Measurements from ENCODE around the gene MBP. TPM values are rescaled to one million over a fixed set of nuclear protein-coding genes. Genes with fewer than 3 reads are reported as not detected.
A peak's percentile ranks its signal among the peaks of the same experiment; 100 is the strongest.

Gene MBP
- total and polyA plus RNA-seq, 9 donors, result 8.7 to 23.0 (median 11.2) TPM

DNA sequence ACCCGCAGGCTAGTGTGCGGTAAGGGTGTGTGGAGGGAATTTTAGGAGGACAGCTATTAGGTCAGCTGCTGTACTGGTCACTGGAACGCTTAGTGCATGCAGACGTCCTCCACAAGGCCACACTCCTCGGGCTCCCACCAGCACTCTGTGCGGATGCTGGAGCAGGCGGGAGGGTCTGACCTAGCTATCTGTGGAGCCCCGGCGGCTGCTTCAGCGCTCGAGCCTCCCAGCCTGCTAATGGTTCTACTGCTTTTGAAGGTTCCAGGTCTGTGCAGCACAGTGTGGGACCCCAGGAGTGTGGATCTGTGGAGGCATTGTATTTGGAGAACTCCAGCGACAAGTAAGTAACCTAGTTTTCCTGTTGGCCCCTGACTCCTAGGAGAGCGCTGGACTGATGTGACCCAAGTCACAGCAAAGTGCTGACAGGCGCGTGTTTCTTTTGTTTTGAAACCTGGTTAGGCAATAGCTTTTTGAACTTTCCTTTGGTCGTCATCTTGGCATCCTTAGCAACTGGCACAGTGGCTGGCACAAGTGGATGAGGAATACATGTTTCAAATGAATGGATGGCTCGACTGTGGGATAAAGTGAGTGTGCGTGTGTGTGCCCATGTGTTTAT lies 196.8 kb downstream of the MBP start:
- H3K36me3 ChIP-seq (ENCODE audit: control insufficient read depth, insufficient read depth, low read length), result peaks cover 33% of the 10 kb centered on the region
- no peak overlapping the region for H3K4me3 ChIP-seq (ENCODE audit: low read length)
- no peak for DNase-seq
- no peak overlapping the region for H3K27ac ChIP-seq (ENCODE audit: low read length)
- 92% methylated on average over 15 of the region's 18 CpGs for WGBS (ENCODE audit: insufficient coverage)
- H3K9me3 ChIP-seq (replicated peaks; ENCODE audit: control insufficient read depth, low read depth, low read length), result no peaks in the 10 kb centered on the region
- no peaks in the 10 kb centered on the region for H3K4me1 ChIP-seq (ENCODE audit: control insufficient read depth, insufficient read depth, low read length)
- no peaks in the 10 kb centered on the region for H3K27me3 ChIP-seq (ENCODE audit: control insufficient read depth, insufficient read depth, low read length)

DNA sequence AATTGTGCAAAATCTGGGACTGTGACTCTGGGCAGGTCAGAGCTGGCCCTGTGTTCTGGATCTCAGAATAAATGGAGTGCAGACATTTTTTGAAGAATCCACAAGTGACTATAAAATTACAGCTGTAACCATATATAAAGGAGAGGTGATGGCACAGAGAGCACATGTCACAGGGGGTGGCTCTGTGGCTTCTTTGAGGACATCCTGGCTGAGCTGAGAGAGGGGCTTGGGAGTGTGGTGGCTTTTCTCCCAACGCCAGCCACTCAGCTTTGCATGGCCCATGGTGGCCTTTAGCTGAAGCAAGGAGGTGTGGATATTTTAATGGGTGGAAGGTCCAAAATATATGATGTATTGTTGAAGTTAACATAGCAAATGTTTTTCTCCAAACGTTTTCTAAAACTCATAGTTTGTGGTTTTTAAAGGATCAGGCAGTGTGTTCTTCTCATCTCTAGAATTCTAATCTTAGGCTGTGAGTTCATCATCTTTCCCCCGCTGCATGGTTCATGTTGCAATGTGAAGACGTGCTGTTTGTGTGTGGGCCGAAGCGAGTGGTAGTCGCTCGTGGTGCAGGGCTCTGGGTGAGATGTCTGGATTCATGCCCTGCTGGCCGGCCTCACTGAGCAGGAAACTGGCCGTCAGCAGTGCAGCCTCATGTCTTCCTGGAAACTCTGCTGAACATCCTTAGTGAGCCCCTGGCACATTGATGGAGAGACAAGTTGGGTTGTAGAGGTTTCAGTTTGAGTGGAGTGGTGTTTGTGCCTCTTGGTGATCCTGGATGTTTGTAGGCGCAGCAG lies 200.4 kb downstream of the MBP start:
- H3K4me3 ChIP-seq (ENCODE audit: low read length), result no peak overlapping the region
- DNase-seq, result peak; percentile 26
- WGBS (ENCODE audit: insufficient coverage), result 82% methylated on average over 10 of the region's 11 CpGs

DNA sequence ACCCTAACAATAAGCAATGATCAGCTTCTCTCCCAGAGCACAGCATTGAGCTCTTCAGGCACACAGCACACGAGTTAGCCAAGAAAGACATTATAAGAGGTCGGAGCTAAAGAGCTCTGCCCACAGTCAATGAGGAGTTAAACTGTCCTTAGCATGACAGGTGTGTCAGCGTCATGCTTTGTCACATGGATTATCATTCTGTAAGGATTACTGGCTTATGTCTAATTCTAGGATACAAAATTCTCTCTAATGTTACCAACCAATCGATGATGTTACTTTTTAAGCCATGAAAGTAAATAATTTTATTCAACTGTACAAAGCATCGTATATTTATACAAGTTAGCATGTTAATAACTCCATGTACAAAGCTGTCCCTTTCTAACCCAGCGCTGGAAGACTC lies 201.4 kb downstream of the MBP start:
- Histone ChIP-seq H3K4me1 (ENCODE audit: control insufficient read depth, insufficient read depth, low read length) (no peaks in the 10 kb centered on the region), H3K9me3 (replicated peaks; ENCODE audit: control insufficient read depth, low read depth, low read length) (no peaks in the 10 kb centered on the region), H3K36me3 (ENCODE audit: control insufficient read depth, insufficient read depth, low read length) (peaks cover 23% of the 10 kb centered on the region), H3K4me3 (ENCODE audit: low read length) (no peak overlapping the region), H3K27me3 (ENCODE audit: control insufficient read depth, insufficient read depth, low read length) (no peaks in the 10 kb centered on the region), H3K27ac (ENCODE audit: low read length) (no peak overlapping the region)
- DNase-seq, result no peak
- no CpG with 5 or more reads among the region's 6 CpGs for WGBS (ENCODE audit: insufficient coverage)

More for the DNA sequence above, 200.4 kb downstream of the MBP start:
- Histone ChIP-seq H3K4me1 (ENCODE audit: control insufficient read depth, insufficient read depth, low read length) (no peaks in the 10 kb centered on the region), H3K27me3 (ENCODE audit: control insufficient read depth, insufficient read depth, low read length) (no peaks in the 10 kb centered on the region), H3K9me3 (replicated peaks; ENCODE audit: control insufficient read depth, low read depth, low read length) (no peaks in the 10 kb centered on the region), H3K36me3 (ENCODE audit: control insufficient read depth, insufficient read depth, low read length) (peaks cover 26% of the 10 kb centered on the region), H3K27ac (ENCODE audit: low read length) (no peak overlapping the region)

Other genes with a start within 250 kb of the MBP start
- under 0.01 TPM for gene GALR1, start 117.1 kb upstream of the MBP start, total RNA-seq
- under 1 TPM; 0.02 to 0.09 (median 0.05) TPM for gene GALR1, start 117.1 kb upstream of the MBP start, polyA plus RNA-seq (ENCODE audit: insufficient read depth in 1 of 8, insufficient read length in 8 of 8, low replicate concordance in 1 of 8)